ENCODE measurements around the gene CFAP69.
"Not testable (repeated sequence)": the region's sequence is repeated elsewhere in the genome, so short reads cannot be mapped to it uniquely, and the experiment has no call there.

CFAP69 gene

GRCh38 chr7:90236721-90237289 is 8.2 kb upstream of the CFAP69 start:
- no peak for DNase-seq

DNA sequence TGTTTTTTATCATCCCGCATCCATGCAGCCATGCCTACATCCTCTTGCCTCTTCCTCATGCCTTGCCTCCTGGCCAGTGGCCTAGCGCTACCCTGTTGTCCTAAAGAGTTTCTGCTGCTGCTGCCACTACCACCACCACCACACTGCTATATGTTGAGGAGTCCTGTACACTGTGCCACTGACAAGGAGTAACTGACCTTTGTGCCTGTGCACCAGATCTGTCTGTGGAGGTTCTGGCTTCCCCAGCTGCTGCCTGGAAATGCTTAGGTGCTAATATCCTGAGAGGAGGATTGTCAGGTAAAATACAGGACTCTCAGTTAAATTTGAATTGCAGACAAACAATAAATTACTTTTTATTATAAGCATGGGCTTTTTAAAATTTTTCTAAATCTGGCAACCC is 7.0 kb upstream of the CFAP69 start:
- DNase-seq = no peak

DNA sequence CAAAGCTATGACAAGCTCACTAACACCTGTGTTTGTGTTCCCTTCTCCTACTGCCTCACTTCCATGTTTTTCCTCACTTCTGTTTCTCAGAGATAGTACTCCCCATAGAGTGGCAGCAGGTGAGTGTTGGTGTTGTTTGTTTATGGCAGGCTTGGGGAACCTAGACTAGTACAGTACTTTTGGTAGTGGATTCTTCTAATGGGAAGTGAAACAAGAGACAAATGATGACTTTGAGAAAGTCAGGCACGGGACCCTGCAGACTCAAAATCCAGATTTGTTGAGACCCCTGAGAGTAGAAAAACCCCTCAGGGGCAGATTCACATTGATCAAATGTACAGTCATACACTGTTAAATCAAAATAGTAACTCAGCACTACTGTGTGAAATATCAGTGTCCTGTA is 6.4 kb upstream of the CFAP69 start:
- DNase-seq = no peak

DNA sequence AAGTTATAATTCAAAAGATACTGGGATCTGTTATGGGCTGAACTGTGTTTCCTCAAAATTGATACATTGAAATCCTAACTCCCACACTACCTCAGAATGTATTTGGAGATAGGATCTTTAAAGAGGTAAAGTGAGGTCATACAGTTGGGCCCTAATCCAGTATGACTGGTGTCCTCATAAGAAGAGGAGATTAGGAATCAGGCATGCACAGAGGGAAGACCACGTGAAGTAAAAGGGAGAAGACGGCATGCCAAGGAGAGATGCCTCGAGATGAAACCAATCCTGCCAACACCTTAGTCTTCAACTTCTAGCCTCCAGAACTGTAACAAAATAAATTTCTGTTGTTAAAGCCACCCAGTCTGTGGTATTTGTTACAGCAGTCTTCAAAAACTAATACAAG is 5.9 kb upstream of the CFAP69 start:
- no peak for DNase-seq

- no peak for DNase-seq
Measured at GRCh38 chr7:90239625-90240228, 5.2 kb upstream of the CFAP69 start.

DNA sequence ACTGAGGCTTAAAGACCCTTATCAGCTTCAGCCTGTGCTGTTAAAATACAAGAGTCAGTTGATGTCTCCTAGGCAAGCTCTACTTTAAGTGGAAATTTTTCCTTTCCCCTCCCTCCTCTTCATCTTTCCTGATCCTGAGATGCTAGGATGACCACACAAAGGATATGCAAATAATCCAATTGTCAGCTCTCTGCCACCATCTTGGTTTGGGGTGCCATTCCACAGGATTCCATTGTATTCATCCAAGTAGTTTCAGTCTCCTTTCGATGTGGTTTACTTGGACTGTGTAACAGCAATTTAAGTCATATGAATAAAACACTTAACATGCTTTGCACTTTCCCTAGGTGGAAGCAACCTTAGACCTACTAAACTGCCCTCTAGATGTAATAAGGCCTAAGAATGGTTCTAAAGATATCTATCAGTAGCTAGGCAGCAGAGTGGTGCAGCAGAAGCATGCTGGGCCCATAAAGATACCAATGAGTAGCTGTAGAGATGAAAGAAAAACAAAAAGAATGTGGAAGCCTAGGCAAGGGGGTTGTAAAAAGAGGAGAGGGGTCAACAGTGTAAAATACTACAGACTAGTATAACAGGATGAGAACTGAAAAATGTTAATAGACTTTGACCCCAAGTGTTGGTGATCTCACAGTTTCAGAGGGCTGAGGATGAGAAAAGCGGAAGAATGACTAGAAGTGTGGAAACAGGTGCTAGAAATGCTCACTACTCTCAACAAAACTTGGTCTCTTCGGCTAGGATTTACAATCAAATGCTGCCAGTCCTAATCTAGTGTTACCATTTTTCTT is 2.4 kb upstream of the CFAP69 start:
- no peak for DNase-seq

DNA sequence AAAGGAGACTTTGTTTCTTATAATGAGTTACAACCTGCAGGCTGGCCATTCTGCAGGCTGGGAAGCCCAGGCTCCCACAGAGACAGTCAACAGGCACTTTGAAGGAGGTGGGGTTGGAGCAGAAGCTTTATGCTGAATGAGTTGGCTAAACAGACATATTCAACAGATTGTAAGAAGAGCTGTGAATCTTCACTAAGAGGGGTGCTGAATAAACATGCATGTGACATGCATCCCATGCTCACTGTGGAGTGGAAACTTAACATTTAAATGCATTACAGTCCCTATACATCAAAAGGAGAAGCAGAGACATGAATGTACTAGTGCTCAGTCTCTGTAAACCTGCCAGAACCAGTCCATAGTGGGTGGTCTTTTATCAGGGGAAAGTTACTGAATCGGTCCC is 1.4 kb upstream of the CFAP69 start:
- no peak for DNase-seq

GRCh38 chr7:90244565-90244908 is 437 bp upstream of the CFAP69 start:
- DNase-seq = no peak

GRCh38 chr7:90246171-90246570 is 1.2 kb downstream of the CFAP69 start:
- DNase-seq = no peak

DNA sequence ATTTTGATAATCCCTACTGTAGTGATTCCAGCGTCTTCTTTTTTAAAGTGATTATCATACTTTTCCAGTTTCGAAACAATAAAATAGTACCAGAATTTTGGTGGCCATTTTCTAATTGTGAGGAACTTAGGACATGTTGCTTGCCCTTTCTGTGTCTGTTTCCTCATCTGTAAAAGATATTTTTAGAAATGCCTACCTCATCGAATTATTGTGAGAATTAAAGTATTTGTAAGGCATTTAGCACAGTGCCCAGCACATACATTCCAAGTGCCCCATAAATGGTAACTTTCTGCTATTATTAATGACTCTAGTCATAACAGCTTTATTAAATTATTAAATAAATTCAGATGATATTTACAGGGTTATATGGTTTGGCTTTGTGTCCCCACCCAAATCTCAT is 3.7 kb downstream of the CFAP69 start:
- no peak for DNase-seq

DNA sequence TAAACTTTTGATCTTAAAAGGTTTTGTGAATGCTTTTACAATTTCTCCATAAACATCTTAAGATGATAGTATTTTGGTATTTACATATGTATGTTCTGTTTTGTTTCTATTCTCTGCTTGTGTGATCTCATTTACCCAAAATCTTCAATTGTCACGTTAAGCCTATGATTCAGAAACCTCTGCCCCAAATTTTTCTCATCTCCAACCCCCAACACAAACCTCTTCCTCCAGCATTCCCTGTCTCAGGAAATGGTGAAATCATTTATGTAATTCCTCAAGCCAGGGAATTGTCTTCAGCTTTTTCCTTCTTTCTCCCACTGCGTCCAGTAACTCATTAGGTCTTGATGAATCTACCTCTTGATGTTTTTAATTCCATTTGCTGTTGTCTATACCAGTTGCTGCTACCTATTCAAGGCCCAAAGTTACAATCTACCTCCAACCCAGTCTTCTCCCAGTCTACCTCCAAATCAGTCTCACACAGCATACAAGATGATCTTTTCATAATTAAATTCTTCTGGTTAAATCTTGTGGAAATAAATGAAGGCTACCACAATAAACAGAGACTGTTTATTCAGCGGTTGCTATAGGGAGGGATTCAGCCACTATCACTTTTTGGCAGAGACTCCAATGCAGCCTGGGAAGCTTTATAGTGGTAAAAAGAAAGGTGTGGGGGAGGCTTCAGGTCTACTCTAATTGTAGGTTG is 5.8 kb downstream of the CFAP69 start:
- DNase-seq = no peak

GRCh38 chr7:90251304-90251635 is 6.3 kb downstream of the CFAP69 start:
- DNase-seq = no peak

GRCh38 chr7:90256011-90256410 is 11.0 kb downstream of the CFAP69 start:
- DNase-seq = not testable (repeated sequence)

DNA sequence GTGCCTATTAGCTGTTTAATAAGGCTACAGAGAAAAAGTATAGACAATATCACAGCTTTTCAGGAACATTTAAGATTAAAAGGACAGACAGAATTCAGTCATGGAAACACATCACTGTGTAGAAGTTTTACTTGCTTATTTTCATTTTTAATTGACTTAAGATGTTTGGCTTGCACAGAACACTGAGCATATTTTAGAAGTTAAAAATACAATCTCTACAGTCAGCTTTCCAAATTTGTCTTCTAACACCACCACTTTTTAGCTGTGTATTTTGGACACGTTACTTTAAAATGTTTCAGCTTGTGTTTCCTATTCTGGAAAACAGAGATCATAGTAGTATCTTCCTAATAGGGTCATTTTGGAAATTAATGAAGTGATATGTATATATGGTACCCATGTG is 11.8 kb downstream of the CFAP69 start:
- DNase-seq = no peak

DNA sequence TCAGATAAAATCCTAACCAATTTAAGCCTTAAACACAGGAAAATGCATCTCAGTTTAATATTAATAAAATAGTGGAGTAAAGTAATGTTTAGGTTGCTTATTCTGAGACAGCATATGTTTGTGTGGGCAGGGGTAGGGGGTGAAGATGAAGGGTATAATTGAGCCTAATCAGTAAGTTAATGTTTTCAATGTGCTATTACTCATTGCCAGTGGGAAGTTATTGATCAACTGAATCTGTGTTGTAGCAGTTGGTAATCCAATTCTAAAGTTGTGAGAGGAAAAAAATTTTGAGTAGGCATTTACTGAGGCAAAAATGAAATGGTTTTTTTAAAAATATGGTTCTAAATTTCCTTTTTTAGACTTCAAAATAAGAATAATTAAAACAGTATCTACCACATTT is 16.5 kb downstream of the CFAP69 start:
- DNase-seq = no peak

- no peak for DNase-seq
Measured at GRCh38 chr7:90262438-90262837, 17.5 kb downstream of the CFAP69 start.

DNA sequence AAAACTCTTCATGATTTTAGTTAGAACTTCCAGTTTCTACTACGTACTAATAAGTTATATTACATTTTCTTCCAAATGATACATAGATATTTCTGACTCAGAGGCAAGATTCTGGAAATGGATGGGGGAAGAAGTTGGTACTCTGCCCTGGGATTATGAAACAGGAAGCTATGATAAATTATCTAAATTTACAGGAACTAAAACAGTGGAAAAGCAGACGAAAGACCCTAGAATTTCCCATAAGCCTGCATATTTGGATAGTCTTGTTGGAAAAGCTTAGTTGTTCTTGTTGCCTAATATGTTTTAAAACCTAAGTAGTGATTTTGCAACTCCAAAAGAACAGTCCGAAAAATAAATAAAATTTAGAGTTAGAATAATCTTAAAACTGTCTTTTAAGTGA is 21.8 kb downstream of the CFAP69 start:
- no peak for DNase-seq

- no peak for DNase-seq
Measured at GRCh38 chr7:90267263-90267858, 22.4 kb downstream of the CFAP69 start.

DNA sequence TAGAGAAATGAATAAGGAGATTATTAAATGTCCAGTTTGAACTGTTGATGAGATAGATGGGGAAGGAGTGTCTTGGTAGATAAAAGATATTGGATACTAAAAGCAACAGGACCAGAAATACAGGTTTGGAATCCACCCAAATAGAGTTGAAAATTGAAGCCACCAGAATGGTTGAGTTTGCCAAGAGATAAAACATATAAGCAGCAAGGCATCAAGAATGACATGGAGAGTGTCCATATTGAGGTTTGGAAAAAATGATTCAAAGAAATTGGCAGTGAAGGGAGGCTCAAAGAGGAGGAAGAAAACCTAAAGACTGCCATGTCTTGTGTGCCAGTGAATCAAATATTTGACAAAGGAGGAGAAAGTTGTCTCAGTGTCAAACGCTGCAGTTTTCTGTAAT is 24.2 kb downstream of the CFAP69 start:
- DNase-seq = no peak

DNA sequence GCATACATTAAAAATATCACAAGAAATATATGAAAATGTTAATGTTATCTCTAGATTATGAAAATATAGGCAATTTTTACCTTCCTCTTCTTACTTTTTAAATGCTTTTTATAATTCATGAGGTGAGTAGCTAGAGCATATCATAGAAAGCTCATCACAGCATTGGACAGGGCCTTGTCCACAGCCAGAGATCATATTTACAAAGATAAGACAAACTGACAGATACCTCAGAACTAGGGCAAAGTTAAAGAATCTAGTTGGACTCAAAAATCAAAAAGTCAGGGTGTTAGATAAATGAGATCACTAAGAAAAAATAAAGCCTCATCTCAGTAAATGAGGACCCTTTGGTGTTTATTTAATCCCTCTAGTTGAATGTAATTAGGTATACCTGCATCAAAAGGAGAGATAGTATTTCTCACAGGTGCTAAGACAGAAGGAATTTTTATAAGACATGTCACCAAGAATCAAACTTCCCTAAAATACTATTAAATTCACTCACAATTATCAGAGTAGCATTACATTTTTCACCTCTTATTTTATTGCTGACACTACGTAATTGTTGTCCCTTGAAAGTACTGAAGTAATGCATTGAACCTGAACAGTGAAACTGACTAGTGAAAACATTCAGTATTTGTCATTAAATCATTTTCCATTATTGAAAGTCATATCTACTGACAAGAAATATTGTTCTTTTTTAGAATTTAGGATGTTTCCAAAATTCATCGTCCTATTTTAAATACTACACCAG is 25.6 kb downstream of the CFAP69 start:
- DNase-seq = no peak

GRCh38 chr7:90271753-90272152 is 26.8 kb downstream of the CFAP69 start:
- DNase-seq = no peak

DNA sequence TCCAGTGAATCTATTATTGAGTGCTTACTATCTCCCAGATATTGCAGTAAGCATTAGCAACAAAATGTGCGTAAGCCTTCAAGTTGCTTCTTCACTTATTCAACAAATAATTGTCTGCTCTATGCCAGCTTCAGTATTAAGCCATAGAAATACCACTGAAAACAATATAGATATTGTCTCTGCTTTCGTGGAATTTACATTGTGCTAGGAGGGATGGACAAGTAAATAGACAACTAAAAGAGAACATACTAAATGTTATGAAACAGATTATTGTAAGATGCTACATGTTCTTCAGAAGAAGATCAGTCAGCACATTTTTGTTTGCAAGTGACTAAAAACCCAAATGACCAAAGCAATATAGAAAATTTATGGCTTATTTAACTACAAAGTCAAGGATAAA is 27.3 kb downstream of the CFAP69 start:
- no peak for DNase-seq

GRCh38 chr7:90274161-90274560 is 29.2 kb downstream of the CFAP69 start:
- no peak for DNase-seq

Data from stimulated activated CD4-positive, alpha-beta T cell treated with anti-CD3 and anti-CD28 coated beads, Interleukin-12 subunit alpha, Interleukin-12 subunit beta, amount 100 ng/mL, for 4 hours (primary cell).